MM.1S (cell line): Measurements from ENCODE around the gene NLRP1.

Source experiments
- DNase-seq: peaks from one replicate; pipeline ENCODE4 v3.0.0-alpha.2; 2015
- H2AFZ ChIP-seq: fragments of 300-600 bp; sonication (generic); 2 replicates; pipeline ENCODE4 v1.6.0; 2016; ENCODE audit warnings: antibody characterized with exemption, low read length
- H3F3A ChIP-seq: fragments of 300-600 bp; sonication (generic); 2 replicates; pipeline ENCODE4 v1.6.1; 2016; ENCODE audit warnings: mild to moderate bottlenecking, antibody characterized with exemption, low read length, moderate library complexity, mixed read lengths; ENCODE audit not compliant: insufficient read depth
- H3K27ac ChIP-seq: fragments of 300-600 bp; sonication (generic); 2 replicates; pipeline ENCODE4 v1.5.1; 2016; ENCODE audit warnings: mild to moderate bottlenecking, low read length
- H3K27me3 ChIP-seq: fragments of 300-600 bp; sonication (generic); replicated peaks from 2 replicates; pipeline ENCODE4 v1.6.0; 2016; ENCODE audit warnings: low read length; ENCODE audit not compliant: insufficient read depth
- H3K36me3 ChIP-seq: fragments of 300-600 bp; sonication (generic); replicated peaks from 2 replicates; pipeline ENCODE4 v1.6.1; 2016; ENCODE audit warnings: mild to moderate bottlenecking, low read length, mixed read lengths; ENCODE audit not compliant: insufficient read depth
- H3K4me1 ChIP-seq: fragments of 300-600 bp; sonication (generic); 2 replicates; pipeline ENCODE4 v1.6.1; 2016; ENCODE audit warnings: low read length, mixed read lengths
- H3K4me2 ChIP-seq: fragments of 300-600 bp; sonication (generic); 2 replicates; pipeline ENCODE4 v1.6.0; 2016; ENCODE audit warnings: low read depth, low read length
- H3K4me3 ChIP-seq: fragments of 300-600 bp; sonication (generic); 2 replicates; pipeline ENCODE4 v1.5.1; 2016; ENCODE audit warnings: low read length, mixed read lengths
- H3K79me2 ChIP-seq: fragments of 300-600 bp; sonication (generic); 2 replicates; pipeline ENCODE4 v1.6.1; 2016; ENCODE audit warnings: mixed run types, low read length, mixed read lengths
- H3K9ac ChIP-seq: fragments of 300-600 bp; sonication (generic); 2 replicates; pipeline ENCODE4 v1.6.1; 2016; ENCODE audit warnings: low read length, mixed read lengths
- H3K9me2 ChIP-seq: fragments of 300-600 bp; sonication (generic); replicated peaks from 2 replicates; pipeline ENCODE4 v1.6.1; 2016; ENCODE audit warnings: mild to moderate bottlenecking, low read length, mixed read lengths; ENCODE audit not compliant: insufficient read depth
- H3K9me3 ChIP-seq: fragments of 300-600 bp; sonication (generic); replicated peaks from 2 replicates; pipeline ENCODE4 v1.6.1; 2016; ENCODE audit warnings: mild to moderate bottlenecking, low read length, mixed read lengths; ENCODE audit not compliant: insufficient read depth
- H4K20me1 ChIP-seq: fragments of 300-600 bp; sonication (generic); 2 replicates; pipeline ENCODE4 v1.6.1; 2016; ENCODE audit warnings: mild to moderate bottlenecking, low read length, moderate library complexity, mixed read lengths; ENCODE audit not compliant: insufficient read depth
- EZH2 ChIP-seq: fragments of 300-600 bp; sonication (generic); optimal IDR thresholded peaks from 2 replicates; pipeline ENCODE3; 2017; ENCODE audit warnings: low read depth, mild to moderate bottlenecking, antibody characterized with exemption, low read length, mixed read lengths
- EZH2phosphoT487 ChIP-seq: fragments of 300-600 bp; sonication (generic); IDR thresholded peaks from 2 replicates; pipeline ENCODE4 v1.6.1; 2018; ENCODE audit warnings: antibody characterized with exemption, low read length
- TF ChIP-seq, protein P1 (sequence below): fragments of 300-600 bp; sonication (generic); IDR thresholded peaks from 2 replicates; pipeline ENCODE4 v1.5.1; 2016; ENCODE audit warnings: antibody characterized with exemption, low read length, mixed read lengths

Gene NLRP1

DNA sequence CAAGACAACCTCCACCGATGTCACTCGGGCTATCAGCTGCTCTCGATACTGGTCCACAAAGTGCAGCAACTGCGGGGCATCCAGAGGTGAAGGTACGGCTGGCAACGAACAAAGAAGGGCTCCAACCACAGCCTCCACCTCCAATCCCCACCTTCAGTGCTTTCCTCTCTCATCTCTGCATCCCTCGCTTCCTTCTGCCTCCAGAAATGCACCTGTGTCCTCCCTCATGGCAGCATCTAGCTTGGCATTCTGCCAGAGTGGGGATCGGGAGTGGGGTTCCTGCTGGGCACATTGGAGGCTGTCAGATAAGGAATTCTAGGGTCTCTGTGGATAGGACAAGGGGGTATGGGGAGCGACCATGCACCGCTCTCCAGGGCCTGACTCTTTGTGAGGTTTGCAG is 69.3 kb downstream of the NLRP1 start:
- no peak overlapping the region for H3K4me2 ChIP-seq
- H3K9ac ChIP-seq: no peak overlapping the region
- H3K27me3 ChIP-seq: no peaks in the 10 kb centered on the region
- H3K79me2 ChIP-seq: no peaks in the 10 kb centered on the region
- H3K4me1 ChIP-seq: no peaks in the 10 kb centered on the region
- TF ChIP-seq EZH2 (no peak), EZH2phosphoT487 (no peak)
- TF ChIP-seq, protein P1, sequence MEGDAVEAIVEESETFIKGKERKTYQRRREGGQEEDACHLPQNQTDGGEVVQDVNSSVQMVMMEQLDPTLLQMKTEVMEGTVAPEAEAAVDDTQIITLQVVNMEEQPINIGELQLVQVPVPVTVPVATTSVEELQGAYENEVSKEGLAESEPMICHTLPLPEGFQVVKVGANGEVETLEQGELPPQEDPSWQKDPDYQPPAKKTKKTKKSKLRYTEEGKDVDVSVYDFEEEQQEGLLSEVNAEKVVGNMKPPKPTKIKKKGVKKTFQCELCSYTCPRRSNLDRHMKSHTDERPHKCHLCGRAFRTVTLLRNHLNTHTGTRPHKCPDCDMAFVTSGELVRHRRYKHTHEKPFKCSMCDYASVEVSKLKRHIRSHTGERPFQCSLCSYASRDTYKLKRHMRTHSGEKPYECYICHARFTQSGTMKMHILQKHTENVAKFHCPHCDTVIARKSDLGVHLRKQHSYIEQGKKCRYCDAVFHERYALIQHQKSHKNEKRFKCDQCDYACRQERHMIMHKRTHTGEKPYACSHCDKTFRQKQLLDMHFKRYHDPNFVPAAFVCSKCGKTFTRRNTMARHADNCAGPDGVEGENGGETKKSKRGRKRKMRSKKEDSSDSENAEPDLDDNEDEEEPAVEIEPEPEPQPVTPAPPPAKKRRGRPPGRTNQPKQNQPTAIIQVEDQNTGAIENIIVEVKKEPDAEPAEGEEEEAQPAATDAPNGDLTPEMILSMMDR: no peak
- H3F3A ChIP-seq: no peaks in the 10 kb centered on the region
- H4K20me1 ChIP-seq: no peaks in the 10 kb centered on the region
- H3K9me3 ChIP-seq: no peaks in the 10 kb centered on the region
- no peak overlapping the region for H3K27ac ChIP-seq
- no peak for DNase-seq
- no peaks in the 10 kb centered on the region for H3K36me3 ChIP-seq
- H3K9me2 ChIP-seq: no peaks in the 10 kb centered on the region
- H3K4me3 ChIP-seq: no peak overlapping the region
- no peak overlapping the region for H2AFZ ChIP-seq

DNA sequence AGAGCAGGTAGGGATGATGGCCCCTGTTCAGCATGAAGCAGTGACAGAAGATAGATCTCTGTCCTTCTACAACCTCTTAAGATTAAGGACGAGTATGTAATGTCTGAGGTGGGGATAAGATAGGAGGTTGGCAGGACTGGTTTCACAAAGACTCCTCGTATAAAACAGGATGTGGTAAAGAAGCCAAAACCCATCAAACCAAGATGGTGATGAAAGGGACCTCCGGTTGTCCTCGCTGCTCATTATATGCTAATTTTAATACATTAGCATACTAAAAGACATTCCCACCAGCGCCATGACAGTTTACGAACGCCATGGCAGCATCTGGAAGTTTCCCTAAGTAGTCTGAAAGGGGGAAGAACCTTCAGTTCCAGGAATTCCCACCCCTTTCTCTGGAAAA is 70.7 kb downstream of the NLRP1 start:
- no peaks in the 10 kb centered on the region for H3K79me2 ChIP-seq
- no peaks in the 10 kb centered on the region for H4K20me1 ChIP-seq
- no peaks in the 10 kb centered on the region for H3K27me3 ChIP-seq
- no peaks in the 10 kb centered on the region for H3K9me2 ChIP-seq
- no peak overlapping the region for H3K27ac ChIP-seq
- H3K9ac ChIP-seq: no peak overlapping the region
- H2AFZ ChIP-seq: no peak overlapping the region
- H3F3A ChIP-seq: no peaks in the 10 kb centered on the region
- H3K4me1 ChIP-seq: no peaks in the 10 kb centered on the region
- TF ChIP-seq, protein P1: no peak
- TF ChIP-seq EZH2 (no peak), EZH2phosphoT487 (no peak)
- no peaks in the 10 kb centered on the region for H3K9me3 ChIP-seq
- no peak overlapping the region for H3K4me2 ChIP-seq
- H3K4me3 ChIP-seq: no peak overlapping the region
- DNase-seq: no peak
- no peaks in the 10 kb centered on the region for H3K36me3 ChIP-seq

DNA sequence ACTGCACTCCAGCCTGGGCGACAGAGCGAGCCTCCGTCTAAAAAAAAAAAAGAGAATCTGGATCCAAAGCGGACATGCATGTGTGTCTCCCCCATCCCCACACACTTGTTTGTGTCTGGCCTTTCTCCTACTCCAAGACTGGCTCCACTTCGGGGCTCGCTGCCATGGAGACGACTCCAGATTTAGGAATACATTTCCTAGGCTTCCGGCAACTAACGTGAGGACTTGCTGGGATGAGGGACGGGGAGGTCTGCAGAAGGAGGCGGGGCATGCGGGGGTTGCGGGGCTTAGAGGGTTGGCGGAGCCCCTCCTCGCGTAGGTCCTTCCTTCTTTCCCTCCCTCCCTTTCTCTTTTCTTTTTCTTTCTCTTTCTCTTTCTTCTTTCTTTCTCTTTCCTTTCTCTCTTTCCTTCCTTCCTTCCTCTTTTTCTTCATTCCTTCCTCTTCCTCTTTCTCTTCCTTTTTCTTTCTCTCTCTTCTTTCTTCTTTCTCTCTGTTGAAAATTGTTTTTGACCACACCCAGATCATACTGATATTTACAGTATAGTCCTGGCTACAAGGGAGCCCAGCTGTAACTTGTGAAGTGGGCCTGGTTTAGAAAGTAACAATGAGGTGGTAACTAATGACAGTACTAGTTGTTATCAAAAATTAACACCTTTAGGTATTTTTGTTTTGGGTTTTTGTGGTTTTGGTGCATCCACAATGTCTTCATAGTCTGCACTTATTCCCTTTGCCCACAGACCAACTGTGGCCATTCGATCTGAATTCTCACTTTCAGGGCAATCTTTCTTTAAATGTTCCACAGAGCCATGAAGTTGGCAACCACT is 72.7 kb downstream of the NLRP1 start:
- Histone ChIP-seq H3K4me3 (no peak overlapping the region), H3K27me3 (no peaks in the 10 kb centered on the region), H2AFZ (no peak overlapping the region), H3K4me1 (no peaks in the 10 kb centered on the region), H3K9ac (no peak overlapping the region), H3K27ac (no peak overlapping the region), H3K36me3 (no peaks in the 10 kb centered on the region), H3K9me2 (no peaks in the 10 kb centered on the region), H3K9me3 (no peaks in the 10 kb centered on the region), H3K79me2 (no peaks in the 10 kb centered on the region), H3K4me2 (no peak overlapping the region), H3F3A (no peaks in the 10 kb centered on the region), H4K20me1 (no peaks in the 10 kb centered on the region)
- TF ChIP-seq EZH2 (no peak), EZH2phosphoT487 (no peak)
- TF ChIP-seq, protein P1: no peak
- no peak for DNase-seq
